Measurements from ENCODE around the gene MYO18B.

GRCh38 chr22:25750569-25751173, 8.7 kb downstream of the MYO18B start:
- TF ChIP-seq CTCF (IDR thresholded peaks at IDR 0.05; ENCODE audit: low read depth, low read length), result no peak
- no peak for TF ChIP-seq POLR2A (IDR thresholded peaks at IDR 0.05; ENCODE audit: extremely low read depth, insufficient read length)
- no peak for TF ChIP-seq MYC (IDR thresholded peaks at IDR 0.05; ENCODE audit: low read depth, low read length)
- TF ChIP-seq, protein P1, sequence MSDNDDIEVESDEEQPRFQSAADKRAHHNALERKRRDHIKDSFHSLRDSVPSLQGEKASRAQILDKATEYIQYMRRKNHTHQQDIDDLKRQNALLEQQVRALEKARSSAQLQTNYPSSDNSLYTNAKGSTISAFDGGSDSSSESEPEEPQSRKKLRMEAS (IDR thresholded peaks at IDR 0.05; ENCODE audit: low read depth, low read length), result no peak

Data from NB4 (cell line).